Thyroid gland (tissue), 4 donors: ENCODE measurements around the gene PDE11A. TPM values are rescaled to one million over a fixed set of nuclear protein-coding genes. Genes with fewer than 3 reads are reported as not detected.

Source experiments
- DNase-seq, 2 donors: peaks; one replicate each; pipeline ENCODE4 v3.0.0-alpha.2; 2019
- H3K27ac ChIP-seq, 3 donors: fragments of 200-600 bp; sonication (generic); 1 replicate in 2 of 3; 2 replicates in 1 of 3; pipeline ENCODE4 v1.5.1; 2016 to 2019; ENCODE audit warnings: mild to moderate bottlenecking in 1 of 3, moderate library complexity in 1 of 3
- H3K27me3 ChIP-seq: fragments of 200-600 bp; sonication (generic); one replicate; pipeline ENCODE4 v1.5.1; 2019
- H3K36me3 ChIP-seq, 2 donors: fragments of 200-600 bp; sonication (generic); one replicate each; pipeline ENCODE4 v1.5.1; 2016 to 2019
- H3K4me1 ChIP-seq, 2 donors: fragments of 200-600 bp; sonication (generic); one replicate each; pipeline ENCODE4 v1.5.1; 2017 to 2019
- H3K4me3 ChIP-seq, 3 donors: fragments of 200-600 bp; sonication (generic); replicated peaks in 1 of 3; 1 replicate in 2 of 3; 2 replicates in 1 of 3; pipeline ENCODE4 v1.5.1; 2016; ENCODE audit warnings: mild to moderate bottlenecking in 1 of 3
- H3K9me3 ChIP-seq: fragments of 200-600 bp; sonication (generic); one replicate; pipeline ENCODE4 v1.5.1; 2017
- CTCF ChIP-seq, 6 experiments: fragments of 200-600 bp in 3 of 6; fragments of 450-650 bp in 3 of 6; sonication (generic) in 3 of 6; IDR thresholded peaks; one replicate each; pipeline ENCODE4 v1.5.1; 2016 to 2019; ENCODE audit warnings: antibody characterized with exemption in 6 of 6, mild to moderate bottlenecking in 2 of 6, inconsistent platforms in 1 of 6, moderate library complexity in 1 of 6
- POLR2A ChIP-seq, 2 donors: fragments of 450-650 bp; IDR thresholded peaks; one replicate each; pipeline ENCODE4 v1.6.1; 2017; ENCODE audit warnings: antibody characterized with exemption in 2 of 2, mild to moderate bottlenecking in 2 of 2, moderate library complexity in 1 of 2
- WGBS, 2 donors: methylation state at CpG; one replicate each; pipeline ENCODE4 v1.1.5; 2017; 5-methylcytosine and 5-hydroxymethylcytosine counted together
- intact Hi-C: fragments of 100-400 bp; cut with DNase I; formaldehyde crosslinking; loops from one replicate; pipeline ENCODE4 v1.15.1; 2023
- total RNA-seq, 4 donors: library from RNA; depleted of rRNA; stranded (reverse); fragments of >200 nt; gene quantifications; one replicate each; pipeline ENCODE4 v1.2.3, GENCODE V29; 2016

The PDE11A gene
- total RNA-seq, 4 donors from 2014 or later, result 2.2 to 4.0 (median 3.0) TPM

- H3K9me3 ChIP-seq, result no peaks in the 10 kb centered on the region
- 88 to 95% methylated on average over 1 of the region's 1 CpG for WGBS, 2 donors
Observed at GRCh38 chr2:178075006-178075326, 2.4 kb upstream of the PDE11A start.

GRCh38 chr2:178074123-178075005 lies 1.8 kb upstream of the PDE11A start:
- 87 to 91% methylated on average over 8 of the region's 8 CpGs for WGBS, 2 donors
- intact Hi-C loops, result no loop called here

More at GRCh38 chr2:178075006-178075326, 2.4 kb upstream of the PDE11A start:
- Histone ChIP-seq H3K4me1 (peaks cover 15 to 19% of the 10 kb centered on the region in 2 donors), H3K27me3 (no peaks in the 10 kb centered on the region), H3K27ac (no peak overlapping the region), H3K4me3 (no peak overlapping the region), H3K36me3 (no peaks in the 10 kb centered on the region)
- intact Hi-C loops, result no loop called here
- no peak for DNase-seq
- TF ChIP-seq POLR2A (IDR thresholded peaks at IDR 0.05), result no peak
- no peak for TF ChIP-seq CTCF (IDR thresholded peaks at IDR 0.05)

GRCh38 chr2:178072000-178072382 lies 586 bp downstream of the PDE11A start:
- Histone ChIP-seq H3K4me3 (no peak overlapping the region), H3K4me1 (peaks cover 10 to 24% of the 10 kb centered on the region in 2 donors), H3K27ac (peak overlapping the region in 1 of 3 donors; percentile 53), H3K27me3 (no peaks in the 10 kb centered on the region), H3K9me3 (no peaks in the 10 kb centered on the region), H3K36me3 (no peaks in the 10 kb centered on the region)
- intact Hi-C loops, result no loop called here
- peak in 1 of 2 donors; percentile 8 for DNase-seq
- 91 to 94% methylated on average over 8 to 10 of the region's 11 CpGs for WGBS, 2 donors
- TF ChIP-seq POLR2A (IDR thresholded peaks at IDR 0.05), result no peak
- no peak for TF ChIP-seq CTCF (IDR thresholded peaks at IDR 0.05)

More at GRCh38 chr2:178074123-178075005, 1.8 kb upstream of the PDE11A start:
- H3K27me3 ChIP-seq, result no peaks in the 10 kb centered on the region
- H3K27ac ChIP-seq, result no peak overlapping the region
- H3K9me3 ChIP-seq, result no peaks in the 10 kb centered on the region
- no peak for DNase-seq
- H3K4me1 ChIP-seq, result peaks cover 15 to 22% of the 10 kb centered on the region in 2 donors
- H3K4me3 ChIP-seq, result no peak overlapping the region
- no peaks in the 10 kb centered on the region for H3K36me3 ChIP-seq
- no peak for TF ChIP-seq CTCF (IDR thresholded peaks at IDR 0.05)
- no peak for TF ChIP-seq POLR2A (IDR thresholded peaks at IDR 0.05)

GRCh38 chr2:178070824-178071223 lies 1.8 kb downstream of the PDE11A start:
- TF ChIP-seq CTCF (IDR thresholded peaks at IDR 0.05) (no peak), POLR2A (IDR thresholded peaks at IDR 0.05) (no peak)
- no peak overlapping the region for H3K4me3 ChIP-seq
- intact Hi-C loops, result no loop called here
- H3K9me3 ChIP-seq, result no peaks in the 10 kb centered on the region
- no peaks in the 10 kb centered on the region for H3K36me3 ChIP-seq
- H3K4me1 ChIP-seq, result peaks cover 10 to 35% of the 10 kb centered on the region in 2 donors
- H3K27me3 ChIP-seq, result no peaks in the 10 kb centered on the region
- H3K27ac ChIP-seq, result no peak overlapping the region
- DNase-seq, result no peak
- WGBS, 2 donors, result 65 to 83% methylated on average over 2 of the region's 2 CpGs

GRCh38 chr2:178069551-178069950 lies 3.0 kb downstream of the PDE11A start:
- Histone ChIP-seq H3K4me3 (no peak overlapping the region), H3K27ac (no peak overlapping the region), H3K36me3 (no peaks in the 10 kb centered on the region), H3K4me1 (peaks cover 17 to 37% of the 10 kb centered on the region in 2 donors), H3K9me3 (no peaks in the 10 kb centered on the region), H3K27me3 (no peaks in the 10 kb centered on the region)
- intact Hi-C loops, result no loop called here
- no peak for DNase-seq
- 75 to 76% methylated on average over 1 of the region's 1 CpG for WGBS, 2 donors
- TF ChIP-seq POLR2A (IDR thresholded peaks at IDR 0.05) (no peak), CTCF (IDR thresholded peaks at IDR 0.05) (peak in 1 of 6 experiments; percentile 13)
